ENCODE measurements around the gene NFKBIZ.

The NFKBIZ gene

GRCh38 chr3:101838691-101839090 lies 10.6 kb upstream of the NFKBIZ start:
- DNase-seq (ENCODE audit: low read depth): no peak
- H3K4me3 ChIP-seq (ENCODE audit: control insufficient read depth, low read depth, low read length): no peak overlapping the region
- TF ChIP-seq CTCF (IDR thresholded peaks at IDR 0.05; ENCODE audit: control insufficient read depth, insufficient read depth, low read depth, low read length, missing control alignments): no peak

- TF ChIP-seq CTCF (IDR thresholded peaks at IDR 0.05; ENCODE audit: control insufficient read depth, insufficient read depth, low read depth, low read length, missing control alignments): no peak
- H3K4me3 ChIP-seq (ENCODE audit: control insufficient read depth, low read depth, low read length): no peak overlapping the region
- no peak for DNase-seq (ENCODE audit: low read depth)
Observed at GRCh38 chr3:101840066-101840465, 9.2 kb upstream of the NFKBIZ start.

DNA sequence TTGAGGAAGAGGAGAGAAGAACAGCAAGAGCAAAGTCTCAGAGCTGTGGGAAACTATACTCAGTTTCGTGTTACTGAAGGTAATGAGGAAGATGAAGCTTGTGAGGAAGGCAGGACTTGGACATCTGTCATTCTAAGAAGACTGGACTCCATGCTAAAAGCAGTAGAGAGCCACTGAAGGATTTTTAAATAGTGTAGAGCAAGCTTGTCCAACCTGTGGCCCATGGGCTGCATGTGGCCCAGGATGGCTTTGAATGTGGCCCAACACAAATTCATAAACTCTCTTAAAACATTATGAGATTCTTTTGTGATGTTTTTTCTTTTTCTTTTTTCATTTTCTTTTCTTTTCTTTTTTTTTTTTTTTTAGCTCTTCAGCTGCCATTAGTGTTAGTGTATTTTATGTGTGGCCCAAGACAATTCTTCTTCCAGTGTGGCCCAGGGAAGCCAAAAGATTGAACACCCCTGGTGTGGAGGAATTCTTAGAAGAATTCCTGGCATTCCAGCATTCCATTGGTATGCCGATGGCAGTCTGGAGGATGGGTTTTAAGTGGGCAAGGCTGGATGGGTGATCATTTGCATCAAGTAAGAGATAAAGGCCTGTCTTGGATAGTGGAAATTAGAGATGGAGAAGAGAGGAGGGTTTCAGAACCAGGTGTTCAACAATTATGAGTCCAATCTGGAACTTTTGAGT lies 6.9 kb upstream of the NFKBIZ start:
- no peak overlapping the region for H3K4me3 ChIP-seq (ENCODE audit: control insufficient read depth, low read depth, low read length)
- no peak for DNase-seq (ENCODE audit: low read depth)
- no peak for TF ChIP-seq CTCF (IDR thresholded peaks at IDR 0.05; ENCODE audit: control insufficient read depth, insufficient read depth, low read depth, low read length, missing control alignments)

GRCh38 chr3:101842935-101843330 lies 6.4 kb upstream of the NFKBIZ start:
- no peak for DNase-seq (ENCODE audit: low read depth)
- no peak overlapping the region for H3K4me3 ChIP-seq (ENCODE audit: control insufficient read depth, low read depth, low read length)
- no peak for TF ChIP-seq CTCF (IDR thresholded peaks at IDR 0.05; ENCODE audit: control insufficient read depth, insufficient read depth, low read depth, low read length, missing control alignments)

DNA sequence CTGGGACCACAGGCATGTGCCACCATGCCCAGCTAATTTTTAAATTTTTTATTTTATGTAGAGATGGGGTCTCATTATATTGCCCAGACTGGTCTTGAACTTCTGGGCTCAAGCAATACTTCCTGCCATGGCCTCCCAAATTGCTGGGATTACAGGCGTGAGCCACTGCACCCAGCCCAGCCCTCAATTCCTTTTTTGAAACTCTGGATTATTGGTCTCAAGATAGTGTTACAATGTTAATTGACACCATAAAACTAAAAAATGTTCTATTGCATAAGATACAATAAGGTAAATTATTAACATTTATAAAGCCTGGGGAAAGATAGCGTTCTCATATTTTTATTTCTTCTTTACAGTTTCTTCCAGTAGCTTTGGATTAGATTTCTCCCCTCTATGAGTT lies 3.9 kb upstream of the NFKBIZ start:
- DNase-seq (ENCODE audit: low read depth): no peak
- no peak for TF ChIP-seq CTCF (IDR thresholded peaks at IDR 0.05; ENCODE audit: control insufficient read depth, insufficient read depth, low read depth, low read length, missing control alignments)
- no peak overlapping the region for H3K4me3 ChIP-seq (ENCODE audit: control insufficient read depth, low read depth, low read length)

DNA sequence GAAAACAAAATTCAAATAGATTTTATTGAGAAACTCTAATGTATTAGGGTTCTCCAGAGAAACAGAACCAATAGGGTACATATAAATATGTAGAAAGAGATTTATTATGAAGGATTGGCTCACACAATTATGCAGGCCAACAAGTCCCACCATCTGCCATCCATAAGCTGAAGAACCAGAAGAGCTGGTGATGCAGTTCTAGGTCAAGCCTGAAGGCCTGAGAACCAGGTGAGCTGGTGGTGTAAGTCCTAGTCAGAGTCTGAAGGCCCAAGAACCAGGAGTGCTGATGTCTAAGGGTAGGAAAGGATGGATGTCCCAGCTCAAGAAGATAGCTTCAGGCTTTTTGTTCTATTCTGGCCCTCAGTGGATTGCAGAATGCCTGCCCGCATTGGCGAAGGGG lies 2.6 kb upstream of the NFKBIZ start:
- no peak for TF ChIP-seq CTCF (IDR thresholded peaks at IDR 0.05; ENCODE audit: control insufficient read depth, insufficient read depth, low read depth, low read length, missing control alignments)

More for the DNA sequence above, 2.6 kb upstream of the NFKBIZ start:
- no peak for DNase-seq (ENCODE audit: low read depth)
- H3K4me3 ChIP-seq (ENCODE audit: control insufficient read depth, low read depth, low read length): no peak overlapping the region

Measured in AG09309 (cell line).